NCI-H460 (cell line): ENCODE results near the gene CCDC3. TPM values are rescaled to one million over a fixed set of nuclear protein-coding genes. Genes with fewer than 3 reads are reported as not detected.
"Not testable (repeated sequence)": the region's sequence is repeated elsewhere in the genome, so short reads cannot be mapped to it uniquely, and the experiment has no call there.

Experiments
- DNase-seq: peaks from one replicate; pipeline ENCODE4 v3.0.0-alpha.2; 2016; ENCODE audit warnings: low read depth; ENCODE audit errors: extremely low read depth
- total RNA-seq: library from RNA; depleted of rRNA; stranded (reverse); fragments of >200 nt; shearing (Covaris generic); gene quantifications from 2 replicates; pipeline ENCODE4 v1.2.3, GENCODE V29; 2014

Gene CCDC3
- total RNA-seq, 1 experiment from 2014 or later = 0.02 TPM

- DNase-seq = no peak
These were observed 337 bp upstream of the CCDC3 start for GRCh38 chr10:13001887-13002212.

DNA sequence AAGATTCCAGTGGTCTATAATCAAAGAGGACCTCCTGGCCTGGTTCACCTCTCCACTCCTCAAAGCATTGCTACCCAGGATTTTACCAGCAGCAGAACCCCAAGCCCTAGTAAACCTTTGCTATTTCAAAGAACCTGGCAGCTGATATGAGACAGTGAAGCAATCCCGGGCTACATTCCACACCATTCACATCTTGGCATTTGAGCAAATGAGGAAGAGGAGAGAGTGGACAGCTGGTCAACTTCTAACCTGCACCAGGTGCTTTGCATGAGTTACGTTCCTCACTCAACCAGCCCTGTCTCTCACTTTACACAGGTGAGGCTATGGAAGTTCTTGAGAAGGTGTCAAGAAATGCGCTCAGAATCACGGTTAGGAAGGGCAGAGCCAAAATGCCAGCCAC, 1.1 kb downstream of the CCDC3 start:
- DNase-seq = no peak

DNA sequence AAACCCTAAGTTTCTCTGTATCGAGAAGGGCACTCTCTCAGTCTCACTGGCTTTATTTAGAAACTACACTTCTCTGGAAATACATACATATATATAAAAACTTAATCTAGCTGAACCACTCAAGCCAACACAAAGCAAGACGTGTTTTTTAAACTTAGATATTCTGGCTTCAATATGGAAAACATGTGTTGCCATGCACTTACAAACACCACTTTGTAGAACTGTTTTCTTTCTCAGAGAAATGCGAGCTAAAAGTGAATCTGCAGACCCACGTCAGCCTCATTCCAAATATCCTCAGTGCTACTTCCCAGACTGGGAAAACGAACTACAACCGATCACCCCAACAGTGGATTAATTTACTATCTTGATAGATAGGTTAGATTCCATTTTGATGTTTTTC, 1.7 kb downstream of the CCDC3 start:
- DNase-seq = no peak

DNA sequence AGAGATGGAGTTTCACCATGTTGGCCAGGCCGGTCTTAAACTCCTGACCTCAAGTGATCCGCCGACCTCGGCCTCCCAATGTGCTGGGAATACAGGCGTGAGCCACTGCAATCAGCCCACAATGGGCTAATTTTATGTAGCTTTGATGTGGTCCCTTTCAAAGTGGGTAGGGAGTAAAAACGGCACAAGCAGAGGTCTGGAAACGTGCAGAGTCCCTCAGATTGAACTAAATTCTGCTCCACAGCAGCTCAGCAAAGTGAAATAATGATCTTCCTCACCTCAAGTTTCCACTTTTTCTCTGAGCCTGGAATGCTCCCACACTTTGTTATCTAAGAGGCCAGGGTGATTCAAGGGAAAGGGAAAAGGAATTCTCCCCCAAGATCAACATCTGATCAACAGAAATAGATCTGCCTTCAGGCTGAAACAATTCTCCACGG, 6.1 kb downstream of the CCDC3 start:
- DNase-seq = no peak

DNA sequence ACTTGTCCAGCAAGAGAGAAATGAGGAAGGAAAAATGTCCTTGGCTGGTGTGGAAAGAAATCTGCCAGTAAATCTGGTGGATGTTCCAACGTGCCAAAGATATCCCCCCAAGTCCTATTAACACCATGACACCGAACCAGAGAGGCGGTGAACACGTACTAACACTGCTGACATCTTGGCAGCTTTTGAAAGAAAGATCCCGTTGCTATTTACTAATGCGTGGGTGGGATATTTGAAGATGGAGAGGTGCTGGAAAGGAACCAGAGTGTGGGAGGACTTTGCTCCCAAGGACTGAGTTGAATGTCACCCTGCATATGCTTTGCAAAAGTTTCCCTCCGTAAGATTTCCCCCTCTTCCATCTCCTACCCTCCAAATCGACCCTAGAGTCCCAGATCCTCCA, 7.9 kb downstream of the CCDC3 start:
- no peak for DNase-seq

DNA sequence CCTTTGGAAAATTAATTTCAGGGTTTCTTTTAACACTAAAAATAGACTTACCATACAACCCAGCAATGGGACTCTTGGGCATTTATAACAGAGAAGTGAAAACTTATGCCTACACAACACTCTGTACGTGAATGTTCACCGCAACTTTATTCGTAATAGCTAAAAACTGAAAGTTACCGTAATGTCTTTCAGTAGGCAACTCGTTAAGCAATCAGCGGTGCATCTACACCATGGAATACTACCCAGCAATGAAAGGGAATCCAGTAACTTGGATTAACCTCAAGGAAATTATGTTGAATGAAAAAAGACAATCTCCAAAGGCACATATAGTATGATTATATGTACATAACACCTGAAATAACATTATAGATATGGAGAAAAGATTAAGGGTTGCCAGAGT, 16.2 kb downstream of the CCDC3 start:
- DNase-seq = no peak

DNA sequence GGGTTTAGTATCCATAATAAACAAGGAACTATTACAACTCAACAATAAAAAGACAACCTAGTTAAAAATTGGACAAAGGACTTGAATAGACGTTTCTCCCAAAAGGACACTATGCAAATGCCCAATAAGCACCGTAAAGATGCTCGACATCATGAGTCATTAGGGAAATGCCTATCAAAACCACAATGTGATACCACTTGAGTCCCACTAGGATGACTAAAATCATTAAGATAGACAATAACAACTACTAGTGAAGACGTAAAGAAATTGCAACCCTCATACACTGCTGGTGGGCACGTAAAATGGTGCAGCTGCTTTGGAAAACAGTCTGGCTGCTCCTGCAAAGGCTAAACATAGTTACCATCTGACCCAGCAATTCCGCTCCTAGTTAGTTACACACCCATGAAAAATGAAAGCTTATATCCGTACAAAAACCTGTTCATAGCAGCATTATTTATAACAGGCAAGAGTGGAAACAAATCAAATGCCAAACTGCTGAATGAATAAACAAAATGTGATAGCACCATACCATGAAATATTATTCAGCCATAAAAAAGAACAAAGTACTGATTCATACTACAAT, 17.3 kb downstream of the CCDC3 start:
- no peak for DNase-seq

- DNase-seq = not testable (repeated sequence)
These were observed 17.9 kb downstream of the CCDC3 start for GRCh38 chr10:12983568-12983967.

- no peak for DNase-seq
These were observed 19.9 kb downstream of the CCDC3 start for GRCh38 chr10:12981570-12981969.

- no peak for DNase-seq
These were observed 20.7 kb downstream of the CCDC3 start for GRCh38 chr10:12980713-12981306.

DNA sequence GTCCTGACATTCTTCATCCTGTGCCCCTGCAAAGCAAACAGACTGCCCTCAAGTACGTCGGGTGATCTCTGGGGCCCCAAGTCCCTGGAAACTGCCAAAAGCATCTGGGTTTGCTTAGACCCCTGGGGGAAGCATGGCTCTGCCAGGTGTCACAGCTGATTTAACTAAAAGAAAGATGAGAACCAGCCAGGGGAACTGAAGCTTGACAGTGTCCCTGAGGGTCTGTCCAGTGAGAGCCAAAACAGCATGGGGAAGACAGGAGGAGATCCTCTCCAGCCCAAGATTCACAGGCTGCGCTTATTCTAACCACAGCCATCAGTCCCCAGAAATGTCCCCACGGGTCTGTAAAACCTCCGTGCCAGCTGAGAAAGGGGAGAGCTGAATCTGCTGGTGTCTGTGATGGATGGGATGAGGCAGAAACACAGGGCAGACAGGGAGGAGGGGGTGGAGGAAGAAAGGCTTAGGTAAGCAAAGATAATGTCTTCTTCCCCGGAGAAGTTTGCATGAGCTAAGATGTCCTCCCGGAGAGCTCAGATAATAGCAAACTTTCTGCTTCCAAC, 21.3 kb downstream of the CCDC3 start:
- no peak for DNase-seq

- no peak for DNase-seq
These were observed 22.6 kb downstream of the CCDC3 start for GRCh38 chr10:12978891-12979290.

DNA sequence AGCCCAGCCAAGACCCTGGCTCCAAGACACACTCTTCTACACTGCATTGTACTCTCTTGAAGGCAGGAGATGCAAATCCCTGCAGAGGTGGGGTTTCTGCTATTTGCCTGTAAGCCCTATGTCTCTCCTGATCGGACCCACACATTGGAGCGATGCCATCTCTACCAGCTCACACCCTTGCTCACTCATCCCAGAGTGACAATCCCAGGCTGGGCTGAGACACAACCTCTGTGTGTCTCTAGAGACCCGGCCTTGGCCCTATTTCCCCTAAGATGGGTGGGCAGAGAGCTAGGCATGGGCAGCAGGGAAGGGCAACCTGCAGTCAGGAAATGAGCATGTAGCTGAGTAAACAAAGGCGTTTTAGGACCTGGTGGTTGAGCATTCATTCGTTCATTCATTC, 25.6 kb downstream of the CCDC3 start:
- DNase-seq = no peak

GRCh38 chr10:12975266-12975665, 26.2 kb downstream of the CCDC3 start:
- no peak for DNase-seq

- no peak for DNase-seq
These were observed 26.9 kb downstream of the CCDC3 start for GRCh38 chr10:12974491-12975199.

- DNase-seq = no peak
These were observed 27.4 kb downstream of the CCDC3 start for GRCh38 chr10:12974078-12974477.

DNA sequence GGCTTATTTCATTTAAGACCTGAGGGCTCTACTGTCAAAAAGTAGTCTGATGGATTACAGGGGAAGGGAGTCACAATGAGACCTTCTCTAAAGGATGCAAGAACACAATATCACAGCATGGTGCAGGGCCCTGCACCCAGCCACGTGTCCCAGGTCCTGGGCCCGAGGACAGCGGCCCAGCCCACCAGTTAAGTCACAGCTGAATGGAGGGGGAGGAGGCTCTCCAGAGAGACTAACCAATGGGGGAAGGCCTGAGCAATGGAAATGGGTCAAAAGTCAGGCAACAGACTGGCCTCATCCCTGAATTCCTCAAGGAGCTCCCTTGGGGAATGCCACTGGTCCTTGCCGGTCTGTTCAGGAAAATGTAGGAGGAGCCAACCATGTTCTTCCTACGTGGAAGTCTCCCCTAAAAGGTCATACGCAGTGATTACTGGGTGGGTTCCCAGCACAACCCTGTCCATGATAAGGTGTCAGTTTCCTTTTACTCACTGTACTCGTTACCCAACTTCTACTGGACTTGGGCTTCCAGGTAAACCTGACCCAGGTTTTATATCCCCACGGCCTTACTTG, 28.3 kb downstream of the CCDC3 start:
- DNase-seq = no peak

DNA sequence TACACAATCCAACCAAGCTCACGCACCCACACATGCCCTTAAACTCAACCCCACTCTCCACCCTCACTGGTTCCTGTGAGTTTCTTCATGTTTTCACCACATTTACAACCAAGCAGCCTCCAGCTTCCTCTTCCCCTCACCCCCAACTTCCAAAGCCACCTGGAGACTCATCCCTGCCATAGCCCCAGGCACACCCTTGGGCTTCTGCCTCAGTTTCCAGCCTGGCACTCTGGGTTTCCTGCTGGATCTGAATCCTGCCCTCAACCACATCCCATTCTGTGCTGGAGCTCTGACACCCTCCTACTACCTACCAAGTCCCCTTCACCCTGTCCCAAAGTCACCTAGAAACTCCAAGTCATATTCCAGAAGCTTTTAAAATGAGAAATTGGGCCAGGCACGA, 29.4 kb downstream of the CCDC3 start:
- no peak for DNase-seq

GRCh38 chr10:12971001-12971788, 30.3 kb downstream of the CCDC3 start:
- no peak for DNase-seq

DNA sequence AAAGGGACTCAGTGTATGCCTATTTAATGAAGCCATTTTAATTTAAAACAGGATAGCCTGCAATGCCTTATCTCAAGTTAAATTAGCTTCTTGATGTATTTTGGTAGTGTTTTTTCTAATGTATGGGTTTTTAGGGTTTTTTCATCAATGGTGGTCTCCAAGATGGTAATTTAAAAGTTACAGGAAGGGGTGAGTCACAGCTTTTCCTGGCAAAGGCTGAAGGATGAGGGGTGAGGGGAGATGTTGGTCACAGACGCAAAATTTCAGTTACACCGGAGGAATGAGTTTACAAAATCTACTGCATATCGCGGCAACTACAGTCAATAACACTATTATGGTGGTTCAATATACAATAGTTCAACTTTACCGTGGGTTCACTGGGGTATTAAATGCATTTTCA, 31.6 kb downstream of the CCDC3 start:
- no peak for DNase-seq

DNA sequence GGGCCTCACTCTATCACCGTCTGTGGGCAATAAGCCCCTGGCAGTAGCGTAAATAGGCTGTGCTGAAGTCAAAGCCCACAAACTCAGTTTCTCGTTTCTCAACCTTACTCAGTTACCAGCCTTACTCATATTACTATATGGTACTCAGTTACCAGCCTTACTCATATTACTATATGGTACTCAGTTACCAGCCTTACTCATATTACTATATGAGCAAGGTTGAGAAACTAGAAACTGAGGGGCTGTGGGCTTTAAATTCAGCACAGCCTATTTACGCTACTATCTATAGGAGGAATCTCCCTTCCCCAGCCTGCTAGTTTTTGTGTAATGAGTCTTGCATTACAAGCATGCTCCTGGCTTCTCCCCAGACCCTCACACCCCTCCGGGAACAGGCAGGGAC, 35.4 kb downstream of the CCDC3 start:
- no peak for DNase-seq
